Measurements from ENCODE around the gene IGDCC3. TPM values are rescaled to one million over a fixed set of nuclear protein-coding genes. Genes with fewer than 3 reads are reported as not detected.
A peak's percentile ranks its signal among the peaks of the same experiment; 100 is the strongest.

The IGDCC3 gene
- total RNA-seq, 3 donors from 2014 or later (not counting 1 experiment from before 2014, with no cell fraction given), result not detected

GRCh38 chr15:65382146-65382491 lies 4.3 kb upstream of the IGDCC3 start:
- H3K9me3 ChIP-seq (ENCODE audit: control insufficient read depth, insufficient read depth, low read length), result no peaks in the 10 kb centered on the region
- H3K27me3 ChIP-seq (ENCODE audit: control insufficient read depth, insufficient read depth, low read length), result peaks cover 12% of the 10 kb centered on the region
- no peak overlapping the region for H3K27ac ChIP-seq (ENCODE audit: low read length)
- TF ChIP-seq CTCF (IDR thresholded peaks at IDR 0.05), result no peak
- Mint-ChIP-seq H3K27ac (peak overlapping the region in 1 of 2 donors; percentile 43), H3K4me3 (peak overlapping the region; percentile 37), H3K4me1 (peaks cover 24 to 29% of the 10 kb centered on the region in 2 donors), H3K9me3 (no peaks in the 10 kb centered on the region), H3K27me3 (ENCODE audit: low read depth in 2 of 2) (peaks cover 22 to 23% of the 10 kb centered on the region in 2 donors), H3K36me3 (peaks cover 6% of the 10 kb centered on the region)
- ATAC-seq (peak; percentile 54 to 65 (median 61)), DNase-seq (no peak)
- 81% methylated on average over 4 of the region's 6 CpGs for WGBS (ENCODE audit: insufficient coverage)
- H3K4me3 ChIP-seq (ENCODE audit: low read length), result no peak overlapping the region
- intact Hi-C loops (cut with micrococcal nuclease), result loop anchor here (10.0 kb wide), 1 partner anchor 197 kb away; the partner anchor contains the start of gene CLPX
- peaks cover 21% of the 10 kb centered on the region for H3K4me1 ChIP-seq (ENCODE audit: control insufficient read depth, insufficient read depth, low read length)
- H3K36me3 ChIP-seq (ENCODE audit: control insufficient read depth, insufficient read depth, low read length), result no peaks in the 10 kb centered on the region

GRCh38 chr15:65381445-65382145 lies 3.8 kb upstream of the IGDCC3 start:
- H3K4me1 Mint-ChIP-seq, result peaks cover 29% of the 10 kb centered on the region in 2 donors
- peaks cover 27% of the 10 kb centered on the region for H3K4me1 ChIP-seq (ENCODE audit: control insufficient read depth, insufficient read depth, low read length)
- peaks cover 15% of the 10 kb centered on the region for H3K27me3 ChIP-seq (ENCODE audit: control insufficient read depth, insufficient read depth, low read length)
- H3K4me3 ChIP-seq (ENCODE audit: low read length), result no peak overlapping the region
- H3K9me3 ChIP-seq (ENCODE audit: control insufficient read depth, insufficient read depth, low read length), result no peaks in the 10 kb centered on the region
- peaks cover 6% of the 10 kb centered on the region for H3K36me3 Mint-ChIP-seq
- DNase-seq (no peak), ATAC-seq (no peak)
- peak overlapping the region; percentile 37 for H3K4me3 Mint-ChIP-seq
- intact Hi-C loops (cut with micrococcal nuclease), result loop anchor here (10.0 kb wide), 1 partner anchor 197 kb away; the partner anchor contains the start of gene CLPX
- TF ChIP-seq CTCF (IDR thresholded peaks at IDR 0.05), result no peak
- WGBS (ENCODE audit: insufficient coverage), result no CpG with 5 or more reads among the region's 1 CpG
- H3K36me3 ChIP-seq (ENCODE audit: control insufficient read depth, insufficient read depth, low read length), result no peaks in the 10 kb centered on the region
- H3K27ac ChIP-seq (ENCODE audit: low read length), result no peak overlapping the region
- H3K27ac Mint-ChIP-seq, result peak overlapping the region in 1 of 2 donors; percentile 43
- peaks cover 27 to 28% of the 10 kb centered on the region in 2 donors for H3K27me3 Mint-ChIP-seq (ENCODE audit: low read depth in 2 of 2)
- no peaks in the 10 kb centered on the region for H3K9me3 Mint-ChIP-seq

GRCh38 chr15:65379986-65380385 lies 2.2 kb upstream of the IGDCC3 start:
- peaks cover 22 to 28% of the 10 kb centered on the region in 2 donors for H3K4me1 Mint-ChIP-seq
- intact Hi-C loops (cut with micrococcal nuclease), result loop anchor here (10.0 kb wide), 1 partner anchor 195 kb away; the partner anchor contains the start of gene CLPX
- peaks cover 40 to 44% of the 10 kb centered on the region in 2 donors for H3K27me3 Mint-ChIP-seq (ENCODE audit: low read depth in 2 of 2)
- H3K27ac Mint-ChIP-seq, result no peak overlapping the region
- no peak for TF ChIP-seq CTCF (IDR thresholded peaks at IDR 0.05)
- no peak for ATAC-seq
- Histone ChIP-seq H3K9me3 (ENCODE audit: control insufficient read depth, insufficient read depth, low read length) (no peaks in the 10 kb centered on the region), H3K4me3 (ENCODE audit: low read length) (no peak overlapping the region), H3K4me1 (ENCODE audit: control insufficient read depth, insufficient read depth, low read length) (peaks cover 19% of the 10 kb centered on the region), H3K27ac (ENCODE audit: low read length) (no peak overlapping the region), H3K36me3 (ENCODE audit: control insufficient read depth, insufficient read depth, low read length) (no peaks in the 10 kb centered on the region), H3K27me3 (ENCODE audit: control insufficient read depth, insufficient read depth, low read length) (peaks cover 26% of the 10 kb centered on the region)
- H3K4me3 Mint-ChIP-seq, result no peak overlapping the region
- no peak for DNase-seq
- H3K9me3 Mint-ChIP-seq, result no peaks in the 10 kb centered on the region
- 77% methylated on average over 2 of the region's 2 CpGs for WGBS (ENCODE audit: insufficient coverage)
- H3K36me3 Mint-ChIP-seq, result peaks cover 6% of the 10 kb centered on the region

All from natural killer cell (primary cell).